PC-3 (cell line): ENCODE measurements around the gene CDK2AP2. TPM values are rescaled to one million over a fixed set of nuclear protein-coding genes. Genes with fewer than 3 reads are reported as not detected.

Source experiments
- ATAC-seq: fragments of 200-7000 bp; cut with Tn5 transposase; 2 replicates; pipeline ENCODE4 v1.9.1; 2020; ENCODE audit warnings: mild to moderate bottlenecking, moderate library complexity
- BruUV-seq: library from RNA; stranded (reverse); fragments of 400-500 nt; replicated peaks from 2 replicates; lab custom pipeline; 2021; lab: Mats Ljungman, UMichigan
- CTCF ChIA-PET: fragments of 300-600 bp; sonication (Branson Sonifier 250); formaldehyde crosslinking; loops from one replicate; lab custom pipeline; 2022; ENCODE audit warnings: antibody characterized with exemption; lab: Charles Lee
- POLR2A ChIA-PET: fragments of 300-600 bp; sonication (Branson Sonifier 250); formaldehyde crosslinking; loops from one replicate; lab custom pipeline; 2022; ENCODE audit warnings: antibody characterized with exemption; ENCODE audit not compliant: unreplicated experiment; lab: Charles Lee
- DNase-seq: peaks from one replicate; pipeline ENCODE4 v3.0.0-alpha.2; 2015
- H2AFZ ChIP-seq: fragments of 300-600 bp; sonication (generic); 2 replicates; pipeline ENCODE4 v1.6.0; 2016; ENCODE audit warnings: antibody characterized with exemption, low read length
- H3F3A ChIP-seq: fragments of 300-600 bp; sonication (generic); one replicate; pipeline ENCODE4 v1.6.0; 2017; ENCODE audit warnings: antibody characterized with exemption, low read length, control low read depth, mild to moderate bottlenecking; ENCODE audit not compliant: unreplicated experiment
- H3K27ac ChIP-seq: fragments of 300-600 bp; sonication (generic); 2 replicates; pipeline ENCODE4 v1.5.1; 2016; ENCODE audit warnings: mild to moderate bottlenecking, low read length
- H3K27me3 ChIP-seq: fragments of 300-600 bp; sonication (generic); 2 replicates; pipeline ENCODE4 v1.6.1; 2016; ENCODE audit warnings: low read length, mixed read lengths
- H3K36me3 ChIP-seq: fragments of 300-600 bp; sonication (generic); 2 replicates; pipeline ENCODE4 v1.6.1; 2016; ENCODE audit warnings: low read depth, mixed run types, low read length, mixed read lengths
- H3K4me1 ChIP-seq: fragments of 300-600 bp; sonication (generic); 2 replicates; pipeline ENCODE4 v1.5.1; 2016; ENCODE audit warnings: low read length; ENCODE audit not compliant: insufficient read depth
- H3K4me2 ChIP-seq: fragments of 300-600 bp; sonication (generic); 2 replicates; pipeline ENCODE4 v1.6.0; 2016; ENCODE audit warnings: low read length
- H3K4me3 ChIP-seq: fragments of 300-600 bp; sonication (generic); 2 replicates; pipeline ENCODE4 v1.5.1; 2016; ENCODE audit warnings: mild to moderate bottlenecking, low read length, mixed read lengths
- H3K79me2 ChIP-seq: fragments of 300-600 bp; sonication (generic); 2 replicates; pipeline ENCODE4 v1.6.1; 2017; ENCODE audit warnings: low read length, mixed read lengths
- H3K9ac ChIP-seq: fragments of 300-600 bp; sonication (generic); 2 replicates; pipeline ENCODE4 v1.6.0; 2016; ENCODE audit warnings: mild to moderate bottlenecking, low read length
- H3K9me2 ChIP-seq: fragments of 300-600 bp; sonication (generic); replicated peaks from 2 replicates; pipeline ENCODE4 v1.6.1; 2016; ENCODE audit warnings: mixed run types, low read length, mixed read lengths
- H3K9me3 ChIP-seq: fragments of 300-600 bp; sonication (generic); 2 replicates; pipeline ENCODE4 v1.6.1; 2016; ENCODE audit warnings: low read length, mixed read lengths
- H4K20me1 ChIP-seq: fragments of 300-600 bp; sonication (generic); 2 replicates; pipeline ENCODE4 v1.6.1; 2016; ENCODE audit warnings: low read length, mixed read lengths
- EZH2 ChIP-seq: fragments of 300-600 bp; sonication (generic); IDR thresholded peaks from one replicate; pipeline ENCODE4 v1.6.1; 2017; ENCODE audit warnings: antibody characterized with exemption, mild to moderate bottlenecking, low read length; ENCODE audit not compliant: unreplicated experiment
- EZH2phosphoT487 ChIP-seq: fragments of 300-600 bp; sonication (generic); IDR thresholded peaks from 2 replicates; pipeline ENCODE4 v1.6.1; 2018; ENCODE audit warnings: mild to moderate bottlenecking, antibody characterized with exemption, low read length, borderline replicate concordance
- intact Hi-C: fragments of 100-400 bp; cut with micrococcal nuclease; formaldehyde crosslinking; loops from 2 replicates; pipeline ENCODE4 v1.9.0; 2023
- total RNA-seq: library from RNA; depleted of rRNA; stranded (reverse); fragments of >200 nt; gene quantifications from 2 replicates; pipeline ENCODE4 v1.2.3, GENCODE V29; 2014
- TF ChIP-seq, protein P1 (sequence below): fragments of 300-600 bp; sonication (generic); conservative IDR thresholded peaks from 2 replicates; pipeline ENCODE4 v1.5.1; 2017; ENCODE audit warnings: antibody characterized with exemption, low read depth, mild to moderate bottlenecking, low read length

CDK2AP2 gene
- total RNA-seq, 1 experiment from 2014 or later: 87.4 TPM

DNA sequence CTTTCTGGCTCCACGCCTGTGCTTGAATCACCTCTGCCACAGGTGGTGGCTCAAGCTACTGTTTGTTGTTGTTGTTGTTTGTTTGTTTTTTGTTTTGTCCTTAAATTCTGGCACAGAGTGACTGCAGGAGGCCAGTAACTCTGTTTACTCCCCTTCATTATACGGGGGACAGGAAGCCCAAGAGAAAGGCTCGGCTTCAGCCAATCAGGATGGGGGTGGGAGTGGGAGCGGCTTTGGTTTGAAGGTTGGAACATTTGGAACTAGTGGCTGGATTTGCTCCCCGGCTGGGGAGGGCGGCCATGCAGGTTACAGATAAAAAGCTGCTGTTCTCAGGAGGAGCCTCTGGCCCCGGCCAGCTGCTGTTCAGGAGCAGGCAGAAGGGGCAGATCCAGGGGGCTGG lies 35.0 kb upstream of the CDK2AP2 start:
- ATAC-seq (no peak), DNase-seq (no peak)
- intact Hi-C loops: no loop called here
- Histone ChIP-seq H3K79me2 (no peaks in the 10 kb centered on the region), H3K9me3 (no peaks in the 10 kb centered on the region), H2AFZ (no peak overlapping the region), H3K9me2 (no peaks in the 10 kb centered on the region), H3K4me3 (no peak overlapping the region), H3K4me1 (no peaks in the 10 kb centered on the region), H3K36me3 (no peaks in the 10 kb centered on the region), H3F3A (no peaks in the 10 kb centered on the region), H3K27ac (no peak overlapping the region), H4K20me1 (no peaks in the 10 kb centered on the region), H3K27me3 (no peaks in the 10 kb centered on the region), H3K9ac (no peak overlapping the region), H3K4me2 (no peak overlapping the region)
- ChIA-PET POLR2A (no interaction called here), CTCF (no interaction called here)
- TF ChIP-seq EZH2phosphoT487 (no peak), EZH2 (no peak)
- TF ChIP-seq, protein P1, sequence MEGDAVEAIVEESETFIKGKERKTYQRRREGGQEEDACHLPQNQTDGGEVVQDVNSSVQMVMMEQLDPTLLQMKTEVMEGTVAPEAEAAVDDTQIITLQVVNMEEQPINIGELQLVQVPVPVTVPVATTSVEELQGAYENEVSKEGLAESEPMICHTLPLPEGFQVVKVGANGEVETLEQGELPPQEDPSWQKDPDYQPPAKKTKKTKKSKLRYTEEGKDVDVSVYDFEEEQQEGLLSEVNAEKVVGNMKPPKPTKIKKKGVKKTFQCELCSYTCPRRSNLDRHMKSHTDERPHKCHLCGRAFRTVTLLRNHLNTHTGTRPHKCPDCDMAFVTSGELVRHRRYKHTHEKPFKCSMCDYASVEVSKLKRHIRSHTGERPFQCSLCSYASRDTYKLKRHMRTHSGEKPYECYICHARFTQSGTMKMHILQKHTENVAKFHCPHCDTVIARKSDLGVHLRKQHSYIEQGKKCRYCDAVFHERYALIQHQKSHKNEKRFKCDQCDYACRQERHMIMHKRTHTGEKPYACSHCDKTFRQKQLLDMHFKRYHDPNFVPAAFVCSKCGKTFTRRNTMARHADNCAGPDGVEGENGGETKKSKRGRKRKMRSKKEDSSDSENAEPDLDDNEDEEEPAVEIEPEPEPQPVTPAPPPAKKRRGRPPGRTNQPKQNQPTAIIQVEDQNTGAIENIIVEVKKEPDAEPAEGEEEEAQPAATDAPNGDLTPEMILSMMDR: no peak
- BruUV-seq: no TSS peak

DNA sequence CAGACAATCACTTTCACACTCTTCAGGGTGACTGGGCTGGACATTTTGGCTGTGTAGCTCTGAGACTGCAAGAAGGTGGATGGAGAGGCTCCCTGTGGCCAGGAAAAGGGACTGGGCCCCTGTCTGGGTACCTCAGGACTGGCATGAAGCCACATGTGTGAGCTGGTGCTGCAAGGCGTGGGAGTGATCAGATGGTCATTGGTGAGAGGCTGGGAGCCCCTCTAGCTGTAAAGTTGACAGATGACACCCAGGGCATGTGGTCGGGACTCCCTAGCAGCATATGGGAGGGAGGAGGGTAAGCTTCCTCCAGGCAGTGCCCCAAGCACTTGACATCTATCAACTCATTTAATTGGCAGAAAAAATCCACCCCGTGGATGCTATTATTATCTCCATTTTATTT lies 34.2 kb upstream of the CDK2AP2 start:
- Histone ChIP-seq H3F3A (no peaks in the 10 kb centered on the region), H3K9me3 (no peaks in the 10 kb centered on the region), H4K20me1 (no peaks in the 10 kb centered on the region), H2AFZ (no peak overlapping the region), H3K79me2 (no peaks in the 10 kb centered on the region), H3K27me3 (no peaks in the 10 kb centered on the region), H3K36me3 (no peaks in the 10 kb centered on the region), H3K4me2 (no peak overlapping the region), H3K9me2 (no peaks in the 10 kb centered on the region), H3K27ac (no peak overlapping the region), H3K4me3 (no peak overlapping the region), H3K9ac (no peak overlapping the region), H3K4me1 (no peaks in the 10 kb centered on the region)
- BruUV-seq: no TSS peak
- no peak for ATAC-seq
- no peak for DNase-seq
- ChIA-PET POLR2A (no interaction called here), CTCF (no interaction called here)
- intact Hi-C loops: no loop called here
- TF ChIP-seq EZH2: no peak
- TF ChIP-seq, protein P1: no peak
- TF ChIP-seq EZH2phosphoT487: no peak

DNA sequence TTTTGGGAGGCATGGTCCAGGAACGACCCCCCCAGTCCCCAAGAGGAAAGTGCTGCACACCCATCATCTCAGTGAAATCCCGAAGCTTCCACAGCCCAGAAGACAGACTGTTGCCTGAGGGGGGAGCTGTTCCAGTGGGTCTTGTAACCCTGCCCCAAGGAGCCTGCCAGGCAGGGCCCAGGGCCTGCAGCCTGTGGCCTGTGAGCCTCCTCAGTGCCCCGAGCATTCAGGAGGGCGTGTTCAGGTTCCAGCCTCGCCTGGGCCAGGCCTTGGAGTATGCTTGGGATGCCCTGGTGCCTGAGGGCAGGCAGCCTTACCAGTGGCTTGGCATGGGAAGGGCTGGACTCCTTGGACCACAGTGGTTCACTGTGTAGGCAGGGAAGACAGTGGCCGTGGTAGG lies 33.2 kb upstream of the CDK2AP2 start:
- no peak for TF ChIP-seq EZH2phosphoT487
- TF ChIP-seq, protein P1: peak; percentile 28; the same call in 1 of the 2 replicates
- H3K27ac ChIP-seq: no peak overlapping the region
- no TSS peak for BruUV-seq
- H3K79me2 ChIP-seq: no peaks in the 10 kb centered on the region
- no peaks in the 10 kb centered on the region for H3K9me2 ChIP-seq
- H3K36me3 ChIP-seq: no peaks in the 10 kb centered on the region
- H2AFZ ChIP-seq: no peak overlapping the region
- H4K20me1 ChIP-seq: no peaks in the 10 kb centered on the region
- ChIA-PET POLR2A (no interaction called here), CTCF (no interaction called here)
- H3K4me3 ChIP-seq: no peak overlapping the region
- ATAC-seq (no peak), DNase-seq (no peak)
- H3K27me3 ChIP-seq: no peaks in the 10 kb centered on the region
- no peaks in the 10 kb centered on the region for H3K9me3 ChIP-seq
- intact Hi-C loops: no loop called here
- no peak overlapping the region for H3K9ac ChIP-seq
- no peaks in the 10 kb centered on the region for H3K4me1 ChIP-seq
- H3F3A ChIP-seq: no peaks in the 10 kb centered on the region
- H3K4me2 ChIP-seq: no peak overlapping the region
